ENCODE results near the gene FGF19.

GRCh38 chr11:69651834-69652620, 51.8 kb downstream of the FGF19 start:
- TF ChIP-seq POLR2A (IDR thresholded peaks at IDR 0.05) (no peak), CTCF (IDR thresholded peaks at IDR 0.05) (no peak), EP300 (IDR thresholded peaks at IDR 0.05; ENCODE audit: low read depth) (no peak)

All from transverse colon (tissue), 3 donors.